ENCODE results near the gene AKAP6.

Gene AKAP6

GRCh38 chr14:32835924-32836323 lies 506.8 kb downstream of the AKAP6 start:
- H3K27me3 Mint-ChIP-seq: no peaks in the 10 kb centered on the region
- no peaks in the 10 kb centered on the region for H3K9me3 Mint-ChIP-seq
- H3K4me3 Mint-ChIP-seq: no peak overlapping the region
- H3K4me1 Mint-ChIP-seq: no peaks in the 10 kb centered on the region
- no peak overlapping the region for H3K27ac Mint-ChIP-seq
- no peaks in the 10 kb centered on the region for H3K36me3 Mint-ChIP-seq

- no peak overlapping the region for H3K4me3 Mint-ChIP-seq
- H3K4me1 Mint-ChIP-seq: no peaks in the 10 kb centered on the region
- H3K27ac Mint-ChIP-seq: no peak overlapping the region
- peaks cover 6% of the 10 kb centered on the region for H3K9me3 Mint-ChIP-seq
- no peaks in the 10 kb centered on the region for H3K36me3 Mint-ChIP-seq
- H3K27me3 Mint-ChIP-seq: no peaks in the 10 kb centered on the region
Measured at GRCh38 chr14:32841698-32842097, 512.6 kb downstream of the AKAP6 start.

GRCh38 chr14:32846821-32847365 lies 517.8 kb downstream of the AKAP6 start:
- H3K4me3 Mint-ChIP-seq: no peak overlapping the region
- no peak overlapping the region for H3K27ac Mint-ChIP-seq
- H3K9me3 Mint-ChIP-seq: peaks cover 15% of the 10 kb centered on the region
- H3K27me3 Mint-ChIP-seq: no peaks in the 10 kb centered on the region
- H3K36me3 Mint-ChIP-seq: no peaks in the 10 kb centered on the region
- H3K4me1 Mint-ChIP-seq: no peaks in the 10 kb centered on the region

GRCh38 chr14:32847867-32848266 lies 518.8 kb downstream of the AKAP6 start:
- Mint-ChIP-seq H3K4me3 (no peak overlapping the region), H3K27ac (no peak overlapping the region), H3K36me3 (no peaks in the 10 kb centered on the region)

GRCh38 chr14:32865827-32866376 lies 536.8 kb downstream of the AKAP6 start:
- Mint-ChIP-seq H3K9me3 (peaks cover 7% of the 10 kb centered on the region), H3K27ac (no peak overlapping the region), H3K27me3 (no peaks in the 10 kb centered on the region), H3K4me1 (no peaks in the 10 kb centered on the region), H3K4me3 (no peak overlapping the region), H3K36me3 (no peaks in the 10 kb centered on the region)

More at GRCh38 chr14:32847867-32848266, 518.8 kb downstream of the AKAP6 start:
- Mint-ChIP-seq H3K27me3 (no peaks in the 10 kb centered on the region), H3K9me3 (peaks cover 15% of the 10 kb centered on the region), H3K4me1 (no peaks in the 10 kb centered on the region)

- H3K9me3 Mint-ChIP-seq: peaks cover 15% of the 10 kb centered on the region
- no peak overlapping the region for H3K27ac Mint-ChIP-seq
- H3K4me3 Mint-ChIP-seq: no peak overlapping the region
- H3K4me1 Mint-ChIP-seq: no peaks in the 10 kb centered on the region
- peaks cover 8% of the 10 kb centered on the region for H3K27me3 Mint-ChIP-seq
- no peaks in the 10 kb centered on the region for H3K36me3 Mint-ChIP-seq
Measured at GRCh38 chr14:32883188-32883587, 554.1 kb downstream of the AKAP6 start.

Data from activated naive CD4-positive, alpha-beta T cell treated with anti-CD3 and anti-CD28 coated beads, Interleukin-2, amount 50 U/mL, for 24 hours (primary cell).